Measurements from ENCODE around the gene ANKRD33. TPM values are rescaled to one million over a fixed set of nuclear protein-coding genes. Genes with fewer than 3 reads are reported as not detected.

The ANKRD33 gene
- total RNA-seq, 4 donors from 2014 or later, result not detected

- ATAC-seq (ENCODE audit: low FRiP score) (no peak), DNase-seq (ENCODE audit: low spot score) (no peak)
- no peak for TF ChIP-seq CTCF (IDR thresholded peaks at IDR 0.05)
These were observed 42.4 kb upstream of the ANKRD33 start for GRCh38 chr12:51845482-51845881.

- DNase-seq (ENCODE audit: low spot score) (no peak), ATAC-seq (ENCODE audit: low FRiP score) (no peak)
- no peak for TF ChIP-seq CTCF (IDR thresholded peaks at IDR 0.05)
These were observed 41.6 kb upstream of the ANKRD33 start for GRCh38 chr12:51846271-51846691.

- DNase-seq (ENCODE audit: low spot score) (no peak), ATAC-seq (ENCODE audit: low FRiP score) (peak; percentile 47)
- no peak for TF ChIP-seq CTCF (IDR thresholded peaks at IDR 0.05)
These were observed 40.8 kb upstream of the ANKRD33 start for GRCh38 chr12:51846911-51847642.

- ATAC-seq (ENCODE audit: low FRiP score), result peak; percentile 46
- TF ChIP-seq CTCF (IDR thresholded peaks at IDR 0.05), result no peak
- DNase-seq (ENCODE audit: low spot score), result no peak
These were observed 40.1 kb upstream of the ANKRD33 start for GRCh38 chr12:51847643-51848325.

GRCh38 chr12:51848326-51848727 lies 39.6 kb upstream of the ANKRD33 start, which contains the start of gene FIGNL2:
Gene FIGNL2 (minus strand): TSS chr12:51848718. CDS start chr12:51822413, 26,305 bp downstream.
- no peak for TF ChIP-seq CTCF (IDR thresholded peaks at IDR 0.05)
- DNase-seq (ENCODE audit: low spot score) (no peak), ATAC-seq (ENCODE audit: low FRiP score) (no peak)

- no peak for ATAC-seq (ENCODE audit: low FRiP score)
- no peak for DNase-seq (ENCODE audit: low spot score)
- TF ChIP-seq CTCF (IDR thresholded peaks at IDR 0.05), result no peak
These were observed 38.8 kb upstream of the ANKRD33 start for GRCh38 chr12:51848841-51849735.

All from omental fat pad (tissue), 4 donors.